CD8-positive, alpha-beta memory T cell (primary cell): ENCODE measurements around the gene FAM9C. TPM values are rescaled to one million over a fixed set of nuclear protein-coding genes. Genes with fewer than 3 reads are reported as not detected.

Experiments used
- CTCF ChIA-PET: fragments of 350-600 bp; sonication (Branson Sonifier 250); formaldehyde crosslinking; loops from one replicate; lab custom pipeline; 2021; ENCODE audit warnings: antibody characterized with exemption; lab: Charles Lee
- POLR2A ChIA-PET: fragments of 350-600 bp; sonication (Branson Sonifier 250); formaldehyde crosslinking; loops from one replicate; lab custom pipeline; 2021; ENCODE audit warnings: antibody characterized with exemption; lab: Charles Lee
- DNase-seq, 5 donors: peaks; one replicate each; pipeline versions ENCODE4 v3.0.0 to v3.0.0-alpha.2; 2020 to 2022; ENCODE audit warnings: mixed read lengths in 1 of 5
- H3K27ac ChIP-seq: one replicate; pipeline ENCODE4 v1.7.0; 2013; ENCODE audit warnings: low read depth, mild to moderate bottlenecking, low read length, moderate library complexity
- H3K27me3 ChIP-seq: 2 replicates; pipeline ENCODE4 v1.7.0; 2013; ENCODE audit warnings: low read length, mild to moderate bottlenecking; ENCODE audit not compliant: insufficient read depth, poor library complexity, severe bottlenecking
- H3K36me3 ChIP-seq: 2 replicates; pipeline ENCODE4 v1.7.0; 2013; ENCODE audit warnings: mild to moderate bottlenecking, low read length, moderate library complexity; ENCODE audit not compliant: insufficient read depth
- H3K4me1 ChIP-seq: 2 replicates; pipeline ENCODE4 v1.7.0; 2013; ENCODE audit warnings: mild to moderate bottlenecking, low read length, moderate library complexity; ENCODE audit not compliant: insufficient read depth
- H3K4me3 ChIP-seq: 2 replicates; pipeline ENCODE4 v1.7.0; 2013; ENCODE audit warnings: mild to moderate bottlenecking, low read length
- H3K9me3 ChIP-seq: 2 replicates; pipeline ENCODE4 v1.7.0; 2013; ENCODE audit warnings: mild to moderate bottlenecking, low read length
- H3K27ac Mint-ChIP-seq, 8 donors: one replicate each; pipeline ENCODE4 v1.8.0; 2020 to 2021; ENCODE audit warnings: mixed read lengths in 8 of 8, mild to moderate bottlenecking in 6 of 8, inconsistent platforms in 3 of 8, moderate library complexity in 3 of 8
- H3K27me3 Mint-ChIP-seq, 2 donors: one replicate each; pipeline ENCODE4 v1.8.0; 2020 to 2021; ENCODE audit warnings: mixed read lengths in 2 of 2, mild to moderate bottlenecking in 1 of 2, moderate library complexity in 1 of 2
- H3K36me3 Mint-ChIP-seq, 3 donors: one replicate each; pipeline ENCODE4 v1.8.0; 2020 to 2021; ENCODE audit warnings: mixed read lengths in 3 of 3, inconsistent platforms in 1 of 3, mild to moderate bottlenecking in 1 of 3
- H3K4me1 Mint-ChIP-seq, 3 donors: one replicate each; pipeline ENCODE4 v1.8.0; 2020 to 2021; ENCODE audit warnings: mixed read lengths in 3 of 3, inconsistent platforms in 1 of 3, mild to moderate bottlenecking in 1 of 3
- H3K4me3 Mint-ChIP-seq, 7 donors: one replicate each; pipeline ENCODE4 v1.8.0; 2020 to 2021; ENCODE audit warnings: mixed read lengths in 7 of 7, mild to moderate bottlenecking in 6 of 7, moderate library complexity in 4 of 7, inconsistent platforms in 2 of 7
- H3K9me3 Mint-ChIP-seq, 5 donors: one replicate each; pipeline ENCODE4 v1.8.0; 2020 to 2022; ENCODE audit warnings: mixed read lengths in 5 of 5, mild to moderate bottlenecking in 3 of 5, moderate library complexity in 2 of 5, inconsistent platforms in 1 of 5
- polyA plus RNA-seq: library from polyadenylated mRNA; unstranded; fragments of 300-500 nt; fragmentation: Illumina TruSeq; gene quantifications from one replicate; pipeline ENCODE4 v1.2.3, GENCODE V29; 2021
- total RNA-seq, 2 experiments: library from RNA; stranded (reverse); gene quantifications; one replicate each; pipeline ENCODE4 v1.2.3, GENCODE V29; 2021

FAM9C gene
- total and polyA plus RNA-seq, 3 experiments from 2014 or later, result not detected

DNA sequence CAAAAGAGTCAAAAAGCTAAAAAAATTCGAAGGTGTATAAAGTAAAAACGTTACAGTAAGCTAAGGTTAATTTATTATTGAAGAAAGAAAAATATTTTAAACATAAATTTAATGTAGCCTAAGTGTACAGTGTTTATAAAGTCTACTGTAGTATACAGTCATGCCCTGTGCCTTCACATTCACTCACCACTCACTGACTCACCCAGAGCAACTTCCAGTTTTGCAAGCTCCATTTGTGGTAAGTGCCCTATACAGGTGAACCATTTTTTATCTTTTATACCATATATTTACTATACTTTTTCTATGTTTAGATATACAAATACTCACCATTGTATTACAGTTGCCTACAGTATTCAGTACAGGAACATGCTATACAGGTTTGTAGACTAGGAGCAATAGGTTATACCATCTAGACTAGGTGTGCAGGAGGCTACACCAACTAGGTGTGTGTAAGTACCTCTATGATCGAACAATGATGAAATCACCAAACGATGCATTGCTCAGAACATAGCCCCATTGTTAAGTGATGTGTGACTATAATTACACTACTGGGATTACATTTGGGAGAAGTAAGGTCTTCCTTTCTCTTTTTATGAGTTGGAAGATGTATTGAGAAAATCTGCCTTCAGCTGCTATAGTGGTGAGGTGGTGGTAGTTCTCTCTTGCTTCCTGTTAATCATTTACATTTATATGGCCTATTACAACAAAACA, 42.3 kb downstream of the FAM9C start:
- no peaks in the 10 kb centered on the region for H3K36me3 ChIP-seq
- peak overlapping the region in 1 of 7 donors; percentile 54 for H3K4me3 Mint-ChIP-seq
- no peaks in the 10 kb centered on the region for H3K9me3 ChIP-seq
- POLR2A ChIA-PET, result interaction anchor here (0.9 to 2.0 kb wide), 5 partner anchors 18 to 89 kb away, joined by 3 to 11 read pairs (median 5); no protein-coding TSS in a partner anchor
- H3K27ac Mint-ChIP-seq, result peak overlapping the region in 7 of 8 donors; percentile 30 to 91 (median 84)
- no peaks in the 10 kb centered on the region for H3K9me3 Mint-ChIP-seq
- peak in 1 of 5 donors; percentile 55 for DNase-seq
- H3K4me1 Mint-ChIP-seq, result peaks cover 70 to 88% (median 87%) of the 10 kb centered on the region in 3 donors
- peaks cover 0 to 3% (median 0%) of the 10 kb centered on the region in 3 donors for H3K36me3 Mint-ChIP-seq
- H3K27me3 ChIP-seq, result no peaks in the 10 kb centered on the region
- peaks cover 0 to 5% of the 10 kb centered on the region in 2 donors for H3K27me3 Mint-ChIP-seq
- CTCF ChIA-PET, result interaction anchor here (0.9 to 2.7 kb wide), 6 partner anchors 9 to 690 kb away, joined by 3 to 14 read pairs (median 4); no protein-coding TSS in a partner anchor
- H3K27ac ChIP-seq, result no peak overlapping the region
- peaks cover 78% of the 10 kb centered on the region for H3K4me1 ChIP-seq
- H3K4me3 ChIP-seq, result peak overlapping the region; percentile 35

GRCh38 chrX:13001097-13001496, 43.3 kb downstream of the FAM9C start:
- peaks cover 67 to 88% (median 86%) of the 10 kb centered on the region in 3 donors for H3K4me1 Mint-ChIP-seq
- POLR2A ChIA-PET, result interaction anchor here (0.6 to 2.3 kb wide), 5 partner anchors 11 to 504 kb away, joined by 3 to 11 read pairs (median 5); no protein-coding TSS in a partner anchor

GRCh38 chrX:13000301-13000811, 44.1 kb downstream of the FAM9C start:
- Histone ChIP-seq H3K4me3 (peak overlapping the region; percentile 38), H3K36me3 (no peaks in the 10 kb centered on the region), H3K27ac (peak overlapping the region; percentile 52), H3K27me3 (no peaks in the 10 kb centered on the region), H3K4me1 (peaks cover 76% of the 10 kb centered on the region), H3K9me3 (no peaks in the 10 kb centered on the region)
- DNase-seq, result peak in 3 of 5 donors; percentile 45 to 68 (median 59)
- peaks cover 0 to 6% of the 10 kb centered on the region in 2 donors for H3K27me3 Mint-ChIP-seq
- peaks cover 0 to 3% (median 0%) of the 10 kb centered on the region in 3 donors for H3K36me3 Mint-ChIP-seq
- CTCF ChIA-PET, result interaction anchor here (0.9 to 3.2 kb wide), 7 partner anchors 9 to 92 kb away, joined by 3 to 14 read pairs (median 5); no protein-coding TSS in a partner anchor
- peak overlapping the region; percentile 72 to 86 (median 75) for H3K4me3 Mint-ChIP-seq
- H3K9me3 Mint-ChIP-seq, result no peaks in the 10 kb centered on the region
- POLR2A ChIA-PET, result interaction anchor here (0.6 to 2.9 kb wide), 8 partner anchors 12 to 715 kb away, joined by 3 to 20 read pairs (median 4); no protein-coding TSS in a partner anchor
- H3K27ac Mint-ChIP-seq, result peak overlapping the region; percentile 87 to 98 (median 92)
- peaks cover 65 to 87% (median 85%) of the 10 kb centered on the region in 3 donors for H3K4me1 Mint-ChIP-seq

More at GRCh38 chrX:13001097-13001496, 43.3 kb downstream of the FAM9C start:
- DNase-seq, result no peak
- peaks cover 80% of the 10 kb centered on the region for H3K4me1 ChIP-seq
- no peak overlapping the region for H3K27ac ChIP-seq
- H3K27me3 ChIP-seq, result no peaks in the 10 kb centered on the region
- no peak overlapping the region for H3K4me3 ChIP-seq
- H3K9me3 ChIP-seq, result no peaks in the 10 kb centered on the region
- H3K27ac Mint-ChIP-seq, result peak overlapping the region in 7 of 8 donors; percentile 90 to 98 (median 94)
- H3K36me3 ChIP-seq, result no peaks in the 10 kb centered on the region
- peaks cover 0 to 3% (median 0%) of the 10 kb centered on the region in 3 donors for H3K36me3 Mint-ChIP-seq
- peaks cover 0 to 6% of the 10 kb centered on the region in 2 donors for H3K27me3 Mint-ChIP-seq
- CTCF ChIA-PET, result interaction anchor here (0.9 to 2.7 kb wide), 5 partner anchors 10 to 54 kb away, joined by 3 to 14 read pairs (median 5); no protein-coding TSS in a partner anchor
- H3K4me3 Mint-ChIP-seq, result peak overlapping the region in 3 of 7 donors; percentile 33 to 46 (median 38)
- no peaks in the 10 kb centered on the region for H3K9me3 Mint-ChIP-seq

DNA sequence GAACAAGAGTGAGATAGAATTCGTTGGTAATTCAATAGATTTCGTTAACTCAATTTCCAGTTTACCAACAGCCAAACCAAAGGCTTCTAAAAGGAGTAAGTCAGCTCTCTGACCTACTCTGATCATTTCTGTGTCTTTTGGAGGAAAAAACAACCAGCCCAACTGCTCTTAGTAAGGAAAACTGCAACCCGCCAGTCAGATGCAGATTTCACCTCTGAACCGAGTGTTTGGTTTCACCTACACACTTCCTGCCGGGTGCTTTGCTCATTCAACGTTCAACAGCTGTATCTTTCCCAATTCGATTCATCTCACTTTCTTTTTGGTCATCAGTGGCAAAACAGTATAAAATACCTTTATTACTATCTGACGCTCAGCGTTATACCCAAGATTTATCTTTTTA, 45.0 kb downstream of the FAM9C start:
- no peaks in the 10 kb centered on the region for H3K27me3 ChIP-seq
- no peaks in the 10 kb centered on the region for H3K36me3 ChIP-seq
- no peaks in the 10 kb centered on the region for H3K9me3 ChIP-seq
- DNase-seq, result peak in 3 of 5 donors; percentile 54 to 66 (median 58)
- H3K27me3 Mint-ChIP-seq, result peaks cover 0 to 5% of the 10 kb centered on the region in 2 donors
- peaks cover 0 to under 1% (median 0%) of the 10 kb centered on the region in 3 donors for H3K36me3 Mint-ChIP-seq
- H3K27ac ChIP-seq, result peak overlapping the region; percentile 52
- no peaks in the 10 kb centered on the region for H3K9me3 Mint-ChIP-seq
- peak overlapping the region; percentile 72 to 86 (median 75) for H3K4me3 Mint-ChIP-seq
- peaks cover 67% of the 10 kb centered on the region for H3K4me1 ChIP-seq
- peaks cover 58 to 79% (median 79%) of the 10 kb centered on the region in 3 donors for H3K4me1 Mint-ChIP-seq
- H3K27ac Mint-ChIP-seq, result peak overlapping the region; percentile 87 to 98 (median 92)
- POLR2A ChIA-PET, result interaction anchor here (0.9 to 2.9 kb wide), 9 partner anchors 13 to 93 kb away, joined by 3 to 20 read pairs (median 5); no protein-coding TSS in a partner anchor
- H3K4me3 ChIP-seq, result peak overlapping the region; percentile 42
- CTCF ChIA-PET, result interaction anchor here (1.3 to 3.2 kb wide), 4 partner anchors 14 to 93 kb away, joined by 4 to 11 read pairs (median 8); no protein-coding TSS in a partner anchor

- peaks cover 65% of the 10 kb centered on the region for H3K4me1 ChIP-seq
- H3K27ac ChIP-seq, result no peak overlapping the region
- H3K36me3 Mint-ChIP-seq, result peaks cover 0 to 2% (median 0%) of the 10 kb centered on the region in 3 donors
- no peaks in the 10 kb centered on the region for H3K9me3 ChIP-seq
- H3K4me3 Mint-ChIP-seq, result peak overlapping the region in 6 of 7 donors; percentile 4 to 72 (median 35)
- peaks cover 0 to 7% of the 10 kb centered on the region in 2 donors for H3K27me3 Mint-ChIP-seq
- H3K27ac Mint-ChIP-seq, result peak overlapping the region; percentile 82 to 98 (median 96)
- no peaks in the 10 kb centered on the region for H3K9me3 Mint-ChIP-seq
- H3K4me3 ChIP-seq, result no peak overlapping the region
- H3K27me3 ChIP-seq, result no peaks in the 10 kb centered on the region
- no peak for DNase-seq
- CTCF ChIA-PET, result interaction anchor here (0.9 to 3.2 kb wide), 5 partner anchors 12 to 94 kb away, joined by 3 to 11 read pairs (median 4); no protein-coding TSS in a partner anchor
- H3K36me3 ChIP-seq, result no peaks in the 10 kb centered on the region
- POLR2A ChIA-PET, result interaction anchor here (1.9 to 2.9 kb wide), 3 partner anchors 20 to 89 kb away, joined by 8 to 20 read pairs (median 10); no protein-coding TSS in a partner anchor
- peaks cover 58 to 78% (median 77%) of the 10 kb centered on the region in 3 donors for H3K4me1 Mint-ChIP-seq
These were observed 46.3 kb downstream of the FAM9C start for GRCh38 chrX:12997906-12998687.

GRCh38 chrX:12996934-12997435, 47.4 kb downstream of the FAM9C start:
- H3K4me3 Mint-ChIP-seq, result peak overlapping the region in 1 of 7 donors; percentile 20
- peaks cover 58% of the 10 kb centered on the region for H3K4me1 ChIP-seq
- no peak for DNase-seq
- no peak overlapping the region for H3K4me3 ChIP-seq
- H3K4me1 Mint-ChIP-seq, result peaks cover 53 to 74% (median 73%) of the 10 kb centered on the region in 3 donors
- peaks cover 0 to 2% (median 0%) of the 10 kb centered on the region in 3 donors for H3K36me3 Mint-ChIP-seq
- no peaks in the 10 kb centered on the region for H3K27me3 ChIP-seq
- H3K9me3 ChIP-seq, result no peaks in the 10 kb centered on the region
- H3K27ac ChIP-seq, result no peak overlapping the region
- CTCF ChIA-PET, result interaction anchor here (1.2 to 3.2 kb wide), 3 partner anchors 9 to 95 kb away, joined by 3 to 11 read pairs (median 4); no protein-coding TSS in a partner anchor
- no peaks in the 10 kb centered on the region for H3K9me3 Mint-ChIP-seq
- no peaks in the 10 kb centered on the region for H3K36me3 ChIP-seq
- peaks cover 0 to 7% of the 10 kb centered on the region in 2 donors for H3K27me3 Mint-ChIP-seq
- POLR2A ChIA-PET, result interaction anchor here (1.2 to 1.7 kb wide), 2 partner anchors 11 to 18 kb away, joined by 4 to 5 read pairs; no protein-coding TSS in a partner anchor
- H3K27ac Mint-ChIP-seq, result peak overlapping the region in 7 of 8 donors; percentile 47 to 98 (median 88)
